GM21447 (cell line): ENCODE results near the gene KANTR.
A peak's percentile ranks its signal among the peaks of the same experiment; 100 is the strongest.

ENCODE experiments used
- ATAC-seq: cut with Tn5 transposase; IDR thresholded peaks from one replicate; pipeline ENCODE4 v1.9.1; 2021; ENCODE audit not compliant: unreplicated experiment

The KANTR gene, protein sequence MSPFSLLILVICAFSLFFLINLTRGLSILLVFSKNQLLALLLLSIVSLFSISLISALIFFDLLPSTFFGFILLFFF

DNA sequence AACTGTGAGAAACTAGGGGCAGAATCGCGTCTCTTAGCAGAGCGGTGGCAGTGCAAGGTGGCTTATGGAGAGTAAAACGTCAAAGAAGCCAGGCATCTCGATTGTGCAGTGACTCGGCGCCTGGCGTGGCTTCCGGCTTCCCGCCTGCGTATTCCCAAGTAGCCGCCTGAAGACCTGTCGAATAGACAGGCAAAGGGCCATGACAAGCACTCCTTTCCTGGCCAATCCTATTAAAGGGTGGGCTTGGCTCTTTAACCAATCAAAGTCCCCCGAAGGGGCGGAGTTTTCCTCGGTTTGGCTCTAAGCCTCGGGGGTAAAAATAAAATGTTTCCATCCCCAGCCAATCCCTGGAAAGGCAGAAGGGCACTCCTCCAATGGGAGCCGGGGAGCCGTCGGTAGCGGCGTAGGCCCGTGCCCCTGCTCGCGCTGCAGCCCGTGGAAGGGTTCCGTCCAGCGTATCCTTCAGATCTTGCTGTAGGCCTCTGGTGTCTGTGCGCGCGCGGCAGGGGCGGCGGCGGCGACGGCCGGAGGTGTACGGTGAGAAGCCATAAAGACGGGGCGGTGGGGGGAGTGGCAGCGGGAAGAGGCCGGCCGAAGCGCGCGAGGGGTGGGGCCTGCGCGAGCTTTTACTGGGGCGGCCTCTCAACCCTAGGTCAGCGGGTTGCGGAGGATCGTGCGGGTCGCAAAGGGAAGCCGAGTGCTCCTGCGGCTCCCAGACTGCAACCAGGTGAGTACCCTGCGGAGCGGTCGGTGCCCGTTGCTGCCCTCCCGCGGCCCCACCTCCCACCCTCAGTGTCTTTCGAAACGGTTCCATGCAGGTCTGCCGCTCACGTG, at the start of gene KANTR:
TSS of gene KANTR (plus strand) at position 395 of the 834 bp plus-strand sequence. CDS start 30,131 bp downstream, outside the sequence.
- ATAC-seq: peak; percentile 78

DNA sequence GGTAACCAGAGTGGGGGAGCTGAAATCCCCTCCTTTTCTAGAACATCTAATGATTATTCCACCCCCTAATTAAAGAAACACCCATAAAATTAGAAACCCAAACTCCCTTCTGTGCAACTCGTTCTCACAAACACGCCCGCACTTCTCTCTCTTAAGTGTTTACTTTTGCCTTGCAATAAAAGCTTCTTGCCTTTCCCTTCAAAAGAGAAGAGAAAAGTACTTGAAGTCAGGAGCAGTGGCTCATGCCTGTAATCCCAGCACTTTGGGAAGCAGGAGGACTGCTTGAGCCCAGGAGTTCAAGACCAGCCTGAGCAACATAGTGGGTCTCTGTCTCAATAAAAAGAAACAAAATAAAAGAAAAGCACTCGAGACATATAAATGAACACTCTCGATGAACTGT, 48.9 kb upstream of the KANTR start:
- ATAC-seq: no peak

GRCh38 chrX:53047228-53047627, 46.7 kb upstream of the KANTR start:
- ATAC-seq: no peak

DNA sequence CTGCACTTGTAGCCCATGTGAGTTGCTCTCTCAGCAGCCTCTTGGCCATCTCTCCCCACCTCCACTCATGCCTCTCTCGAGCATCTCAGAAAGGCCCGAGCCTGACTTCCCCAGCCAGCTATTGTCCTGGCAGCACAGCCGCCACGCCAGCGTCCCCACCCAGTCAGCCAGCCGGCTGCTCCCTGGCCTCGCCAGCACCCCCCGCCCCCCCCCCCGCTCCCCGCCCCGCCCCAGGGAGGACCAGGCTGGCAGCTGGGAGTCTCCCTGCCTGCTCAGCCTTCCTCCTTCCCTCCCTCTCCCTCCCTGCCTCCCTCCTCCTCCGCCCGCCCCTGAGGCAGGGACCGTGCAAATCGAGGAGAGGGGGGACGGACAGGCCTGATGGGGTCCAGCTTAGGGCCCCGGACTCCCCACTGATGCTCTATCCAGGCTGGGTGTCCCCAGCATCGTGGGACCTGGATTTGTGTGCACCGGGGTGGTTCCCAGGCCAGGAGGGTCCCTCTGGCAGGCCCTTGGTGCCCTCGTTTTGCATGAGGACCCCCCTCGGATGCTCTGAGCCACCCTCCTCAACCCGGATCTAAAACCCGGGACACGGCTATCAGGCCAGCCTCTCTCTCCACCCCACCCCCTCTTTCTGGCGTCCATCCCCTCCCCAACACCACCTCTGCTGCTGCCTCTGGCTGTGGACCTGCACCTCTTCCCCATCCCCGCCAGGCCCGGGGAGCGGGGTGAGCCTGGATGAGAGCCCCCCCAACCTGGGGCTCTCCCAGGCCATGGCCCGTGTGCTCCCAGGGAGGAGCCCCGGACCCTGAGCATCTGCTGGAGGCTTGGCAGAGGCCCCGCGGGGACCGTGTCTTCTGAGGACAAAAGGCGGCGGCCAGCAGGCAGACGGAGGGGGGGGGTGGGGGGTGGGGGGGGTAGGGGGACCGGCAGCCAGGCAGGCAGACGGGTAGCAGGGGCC, 45.5 kb upstream of the KANTR start, which contains the start of gene GPR173:
TSS of gene GPR173 (plus strand) at position 621 of the 958 bp plus-strand sequence. CDS start 27,833 bp downstream, outside the sequence.
- ATAC-seq: no peak

DNA sequence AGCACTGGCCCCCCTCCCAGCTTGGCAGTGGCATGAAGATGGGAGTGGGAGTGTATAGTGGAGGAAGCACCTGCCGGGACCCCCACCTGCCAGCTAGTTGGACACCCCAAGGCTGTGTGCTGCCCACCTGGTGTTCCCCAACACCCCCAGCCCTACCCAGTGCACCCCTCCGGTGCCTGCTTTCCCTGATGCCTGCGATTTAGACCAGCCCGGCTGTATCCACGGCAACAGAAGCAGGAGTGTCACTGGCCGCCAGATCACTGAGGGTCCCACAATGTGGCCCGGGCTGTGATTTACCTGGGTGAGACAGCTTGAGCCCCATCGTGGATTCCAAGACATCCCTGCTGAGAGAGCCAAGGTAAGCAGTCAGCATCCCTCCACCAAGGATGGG, 44.8 kb upstream of the KANTR start:
- ATAC-seq: no peak

- ATAC-seq: no peak
These were observed 43.1 kb upstream of the KANTR start for GRCh38 chrX:53050841-53051240.

- ATAC-seq: no peak
These were observed 38.6 kb upstream of the KANTR start for GRCh38 chrX:53055244-53055849.

GRCh38 chrX:53056292-53056691, 37.6 kb upstream of the KANTR start:
- ATAC-seq: no peak

DNA sequence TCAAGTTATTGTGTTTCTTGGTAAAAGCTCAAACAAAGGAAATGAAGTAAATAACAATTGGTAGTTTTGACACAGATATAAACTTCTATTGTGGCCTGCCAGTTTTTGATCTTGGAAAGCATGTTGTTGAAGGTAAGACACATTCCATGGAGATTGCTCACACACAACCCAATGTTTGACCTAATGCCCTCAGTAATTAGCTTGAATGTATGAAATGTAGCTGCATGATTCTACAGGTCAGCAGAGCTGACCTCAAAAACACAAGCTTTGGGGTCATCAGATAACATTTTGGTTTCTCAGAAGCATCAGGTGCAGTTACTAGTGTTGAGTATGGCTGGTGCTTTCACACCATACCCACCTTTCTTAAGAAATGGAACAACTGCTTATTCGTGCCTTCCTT, 28.8 kb upstream of the KANTR start:
- ATAC-seq: no peak

- ATAC-seq: no peak
These were observed 22.9 kb upstream of the KANTR start for GRCh38 chrX:53071064-53071463.

DNA sequence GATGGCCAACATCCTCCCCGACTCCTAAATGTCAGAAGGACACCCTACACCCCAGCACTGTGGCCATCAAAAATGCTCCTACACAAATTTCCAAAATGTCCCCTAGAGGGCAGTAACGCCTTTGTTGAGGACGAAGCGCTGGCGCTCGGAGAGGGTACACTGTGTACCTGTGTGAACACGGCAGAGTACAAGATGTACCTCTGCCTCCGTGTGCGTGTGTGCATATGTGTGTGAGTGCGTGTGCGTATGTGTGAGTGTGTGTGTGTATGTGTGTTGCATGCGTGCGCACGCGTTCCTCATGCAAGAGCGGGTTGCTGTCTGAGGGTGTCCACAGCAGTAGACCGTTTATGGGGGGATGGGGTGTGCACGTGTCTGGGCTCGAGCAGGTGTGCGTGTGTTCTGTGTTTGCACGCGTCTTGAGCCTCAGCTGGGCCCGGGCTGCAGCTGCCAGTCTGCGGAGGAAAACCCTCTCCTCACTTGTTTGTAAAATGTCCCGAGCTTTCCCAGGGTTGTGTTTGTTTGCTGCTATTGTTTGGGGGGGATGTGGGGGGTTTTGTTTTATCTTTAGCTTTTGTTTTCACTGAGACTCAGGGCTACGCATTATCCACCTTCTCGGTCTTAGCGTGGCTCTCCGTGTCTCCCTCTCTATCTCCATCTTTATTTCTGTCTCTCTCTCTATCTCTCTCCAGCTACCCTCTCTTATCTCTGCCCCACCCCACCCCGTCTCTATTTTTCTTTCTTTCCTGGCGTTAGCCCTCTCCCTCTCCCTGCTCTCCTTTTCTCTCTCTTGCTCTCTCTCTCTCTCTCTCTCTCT, 22.1 kb upstream of the KANTR start:
- ATAC-seq: peak; percentile 80

GRCh38 chrX:53072418-53073114, 21.4 kb upstream of the KANTR start:
- ATAC-seq: no peak

DNA sequence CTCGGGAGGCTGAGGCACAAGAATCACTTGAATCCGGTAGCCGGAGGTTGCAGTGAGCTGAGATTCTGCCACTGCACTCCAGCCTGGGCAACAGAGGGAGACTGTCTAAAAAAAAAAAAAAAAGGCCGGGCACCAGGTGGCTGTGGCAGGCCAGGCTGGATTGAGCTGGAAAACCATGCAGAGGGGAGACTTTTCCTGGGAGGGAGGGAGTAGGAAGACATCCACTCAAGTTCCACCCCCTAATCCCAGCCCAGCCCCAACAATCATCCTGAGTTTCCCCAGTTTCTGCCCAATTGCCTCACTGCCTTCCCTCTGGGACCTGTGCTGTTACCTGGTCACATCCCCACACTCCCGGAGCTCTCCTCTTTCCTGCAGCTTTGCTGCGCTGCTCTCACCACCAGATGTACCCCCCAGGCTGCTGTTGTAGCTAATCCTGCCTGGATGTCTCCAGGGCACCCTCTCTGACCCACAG, 20.8 kb upstream of the KANTR start:
- no peak for ATAC-seq

- no peak for ATAC-seq
These were observed 18.9 kb upstream of the KANTR start for GRCh38 chrX:53075011-53075410.

DNA sequence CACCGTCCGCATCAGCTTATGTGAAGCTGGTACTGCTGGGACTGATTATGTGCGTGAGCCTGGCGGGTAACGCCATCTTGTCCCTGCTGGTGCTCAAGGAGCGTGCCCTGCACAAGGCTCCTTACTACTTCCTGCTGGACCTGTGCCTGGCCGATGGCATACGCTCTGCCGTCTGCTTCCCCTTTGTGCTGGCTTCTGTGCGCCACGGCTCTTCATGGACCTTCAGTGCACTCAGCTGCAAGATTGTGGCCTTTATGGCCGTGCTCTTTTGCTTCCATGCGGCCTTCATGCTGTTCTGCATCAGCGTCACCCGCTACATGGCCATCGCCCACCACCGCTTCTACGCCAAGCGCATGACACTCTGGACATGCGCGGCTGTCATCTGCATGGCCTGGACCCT, 17.3 kb upstream of the KANTR start:
- no peak for ATAC-seq

GRCh38 chrX:53077207-53078197, 16.4 kb upstream of the KANTR start:
- no peak for ATAC-seq

GRCh38 chrX:53078943-53079342, 15.0 kb upstream of the KANTR start:
- no peak for ATAC-seq
